ENCODE measurements around the gene MAPRE2.

Gene MAPRE2

DNA sequence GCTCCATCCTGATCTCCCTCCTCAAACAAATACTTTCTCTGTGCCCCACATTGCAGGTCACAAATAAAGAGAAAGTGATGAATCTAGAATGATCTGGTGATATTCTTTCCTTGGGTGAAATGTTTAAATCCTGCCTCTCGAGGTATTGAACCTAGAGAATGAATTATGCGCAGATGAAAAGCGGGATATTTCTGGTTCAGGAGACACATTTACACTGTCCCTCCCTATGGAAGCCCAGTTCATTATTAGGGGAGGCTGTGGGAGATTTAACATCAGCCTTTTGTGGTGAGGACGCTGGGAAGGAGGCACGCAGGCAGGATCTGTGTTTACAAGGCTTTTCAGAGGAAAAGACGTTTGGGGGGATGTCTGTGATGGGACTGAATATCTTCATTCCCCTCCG, 20.6 kb downstream of the MAPRE2 start:
- DNase-seq (ENCODE audit: low read depth, low spot score): no peak

GRCh38 chr18:35062408-35062807, 21.2 kb downstream of the MAPRE2 start:
- no peak for DNase-seq (ENCODE audit: low read depth, low spot score)

GRCh38 chr18:35063875-35064690, 22.9 kb downstream of the MAPRE2 start:
- DNase-seq (ENCODE audit: low read depth, low spot score): no peak

- DNase-seq (ENCODE audit: low read depth, low spot score): no peak
These were observed 26.2 kb downstream of the MAPRE2 start for GRCh38 chr18:35067454-35067853.

DNA sequence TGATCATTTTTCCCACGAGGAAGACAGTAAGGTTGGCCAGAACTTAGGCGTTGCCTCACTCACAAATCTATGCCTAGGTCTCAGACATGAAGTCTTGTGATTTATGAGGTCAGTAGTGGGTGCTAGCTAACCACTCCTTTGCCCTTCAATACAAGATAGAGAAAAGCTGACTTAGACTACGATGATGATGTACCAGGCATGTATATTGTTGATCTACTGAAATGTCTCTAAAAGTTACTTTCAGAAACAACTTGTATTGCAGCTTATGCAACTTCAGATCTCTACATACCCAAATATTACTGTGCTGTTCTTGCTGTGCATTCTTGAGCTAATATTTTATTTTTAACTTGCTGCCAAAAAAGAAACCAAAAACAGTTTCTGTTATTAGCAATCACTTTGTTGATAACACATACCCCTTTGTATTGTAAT, 30.6 kb downstream of the MAPRE2 start:
- no peak for DNase-seq (ENCODE audit: low read depth, low spot score)

DNA sequence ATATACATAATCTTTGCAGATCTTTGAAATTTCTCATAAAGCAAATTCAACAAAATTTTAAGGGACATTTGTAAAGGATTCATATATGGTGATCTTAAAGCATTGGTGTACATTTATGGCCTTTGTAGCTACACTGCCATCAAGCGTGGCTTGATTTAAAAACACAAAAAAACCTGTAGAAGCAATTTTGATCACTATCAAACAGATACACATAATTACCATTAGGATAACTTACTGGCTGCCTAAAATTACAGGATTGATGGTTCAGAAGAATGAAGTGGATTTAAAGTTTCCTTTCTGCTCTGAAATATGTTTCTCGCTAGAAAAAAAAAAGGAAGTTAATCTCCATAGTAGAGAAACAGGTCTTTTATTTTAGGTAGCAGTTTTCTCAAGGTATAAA, 31.4 kb downstream of the MAPRE2 start:
- DNase-seq (ENCODE audit: low read depth, low spot score): no peak

DNA sequence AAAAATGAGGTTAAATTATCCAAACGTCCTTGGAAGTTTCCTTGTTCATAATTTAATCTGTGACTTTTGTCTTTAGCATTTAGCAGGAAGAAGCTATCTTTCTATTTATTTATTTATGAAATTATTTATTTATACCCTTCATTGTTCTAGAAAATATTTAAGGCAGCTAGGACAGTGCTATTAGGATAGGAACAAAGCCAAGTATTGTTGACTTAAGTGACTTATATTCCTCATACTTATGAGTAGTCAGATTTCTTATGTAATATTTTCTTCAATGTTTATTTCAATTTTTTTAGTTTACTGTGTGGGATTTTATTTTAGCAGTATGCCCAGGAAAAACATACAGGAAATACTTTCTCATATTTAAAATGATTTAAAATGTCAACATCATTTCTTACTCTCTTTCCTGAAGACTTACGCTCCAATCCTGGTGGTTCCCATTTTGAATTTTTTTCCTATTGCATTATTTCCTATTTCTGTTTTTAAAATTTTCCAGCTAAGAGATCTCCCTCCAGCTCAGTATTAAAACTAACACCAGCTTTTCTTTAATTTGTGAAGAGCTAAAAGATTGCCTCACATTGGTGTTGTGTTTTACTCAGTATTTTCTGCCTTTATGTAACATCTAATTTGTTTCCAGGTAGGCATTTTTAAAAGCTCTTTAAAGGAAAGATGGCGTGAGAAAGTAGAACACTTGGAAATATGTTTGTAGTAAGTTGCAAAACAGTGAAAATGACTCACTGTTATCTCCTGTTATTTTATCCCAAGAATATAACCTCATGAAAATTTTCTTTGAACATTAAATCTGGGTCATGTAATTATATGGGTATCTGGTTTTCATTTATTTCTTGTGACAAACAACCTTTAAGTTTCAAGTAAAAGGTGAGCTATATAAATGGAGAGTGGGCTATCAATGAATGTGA, 32.2 kb downstream of the MAPRE2 start:
- DNase-seq (ENCODE audit: low read depth, low spot score): no peak

- no peak for DNase-seq (ENCODE audit: low read depth, low spot score)
These were observed 33.4 kb downstream of the MAPRE2 start for GRCh38 chr18:35074581-35074980.

DNA sequence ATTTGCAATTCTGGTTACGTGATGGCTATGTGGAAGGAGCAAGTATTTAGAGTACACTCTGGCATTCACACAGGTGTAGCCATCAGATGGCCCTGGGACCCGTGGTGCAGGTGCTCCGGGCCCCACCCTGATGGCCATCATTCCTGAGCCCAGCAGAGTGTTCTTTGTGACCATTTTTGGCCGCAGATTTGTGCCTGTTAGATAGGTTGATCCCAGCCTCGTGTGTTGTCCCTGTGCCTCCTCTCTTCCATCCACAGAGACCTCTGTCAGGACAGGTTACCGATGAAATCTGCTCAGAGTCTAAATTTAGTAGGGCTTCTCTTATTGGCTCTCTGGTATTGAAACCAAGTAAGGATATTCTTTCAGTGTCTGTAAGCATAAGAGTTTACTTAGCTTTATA, 33.9 kb downstream of the MAPRE2 start:
- no peak for DNase-seq (ENCODE audit: low read depth, low spot score)

GRCh38 chr18:35076135-35076924, 35.1 kb downstream of the MAPRE2 start:
- no peak for DNase-seq (ENCODE audit: low read depth, low spot score)

GRCh38 chr18:35077937-35078336, 36.7 kb downstream of the MAPRE2 start:
- DNase-seq (ENCODE audit: low read depth, low spot score): no peak

- DNase-seq (ENCODE audit: low read depth, low spot score): no peak
These were observed 38.8 kb downstream of the MAPRE2 start for GRCh38 chr18:35080058-35080457.

DNA sequence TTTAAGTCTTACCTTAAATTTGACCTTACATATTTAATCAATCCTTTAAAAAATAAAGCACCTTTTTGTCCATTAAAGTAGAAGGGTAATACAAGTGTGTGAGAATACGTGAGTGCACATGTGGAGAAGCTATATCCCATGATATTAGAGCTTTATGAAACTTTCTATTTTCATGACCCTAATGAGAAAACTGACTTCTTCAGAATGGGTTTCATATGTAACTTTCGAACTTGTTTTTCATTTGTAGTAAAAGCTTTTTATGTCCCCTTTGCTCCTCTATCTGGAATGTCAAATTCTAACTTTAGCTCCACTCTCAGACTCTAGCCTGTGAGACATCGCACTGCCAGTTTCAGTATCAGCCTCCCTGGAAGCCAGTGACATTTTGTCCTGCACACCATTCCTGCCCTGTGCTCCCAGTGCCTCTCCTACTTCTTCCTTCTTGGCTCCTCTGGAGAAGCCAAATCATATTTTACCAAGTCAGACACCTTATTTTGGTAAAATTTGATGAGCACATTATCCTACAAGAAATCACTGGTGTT, 42.0 kb downstream of the MAPRE2 start:
- DNase-seq (ENCODE audit: low read depth, low spot score): no peak

GRCh38 chr18:35084494-35085449, 43.6 kb downstream of the MAPRE2 start:
- DNase-seq (ENCODE audit: low read depth, low spot score): no peak

GRCh38 chr18:35085450-35086380, 44.5 kb downstream of the MAPRE2 start:
- DNase-seq (ENCODE audit: low read depth, low spot score): no peak

- DNase-seq (ENCODE audit: low read depth, low spot score): no peak
These were observed 45.5 kb downstream of the MAPRE2 start for GRCh38 chr18:35086704-35087103.

DNA sequence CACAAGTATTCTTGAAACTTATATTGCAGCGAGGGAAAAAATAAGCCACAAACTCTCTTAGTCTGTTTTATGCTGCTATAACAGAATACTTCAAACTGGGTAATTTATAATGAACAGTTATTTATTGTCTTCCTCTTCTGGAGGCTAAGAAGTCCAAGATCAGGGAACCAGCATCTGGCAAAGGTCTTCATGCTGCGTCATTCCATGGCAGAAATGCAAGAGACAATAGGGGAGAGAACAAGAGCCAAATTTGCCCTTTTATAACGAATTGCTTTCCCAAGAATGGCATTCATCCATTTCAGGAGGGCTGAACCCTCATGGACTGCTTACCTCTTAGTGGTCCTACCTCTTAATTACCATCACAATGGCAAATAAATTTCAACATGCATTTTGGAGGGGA, 46.5 kb downstream of the MAPRE2 start:
- DNase-seq (ENCODE audit: low read depth, low spot score): no peak

DNA sequence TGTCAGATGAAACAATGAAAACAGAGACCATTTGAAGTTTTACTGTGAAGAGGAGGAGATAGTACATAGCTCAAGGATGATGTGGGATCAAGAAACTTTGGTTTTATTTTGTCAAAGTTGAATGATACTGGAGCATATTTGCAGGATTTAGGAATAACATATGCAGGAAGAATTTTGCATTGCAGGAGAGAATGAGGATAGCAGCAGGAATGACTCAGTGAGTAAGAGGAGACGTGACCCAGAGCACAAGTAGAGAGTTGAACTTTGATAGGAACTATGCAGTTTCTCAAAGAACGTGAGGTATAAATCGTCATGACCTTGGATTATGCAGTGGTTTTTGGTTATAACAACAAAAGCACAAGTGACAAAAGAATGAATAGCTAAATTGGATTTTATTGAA, 47.7 kb downstream of the MAPRE2 start:
- no peak for DNase-seq (ENCODE audit: low read depth, low spot score)

GRCh38 chr18:35089382-35089781, 48.2 kb downstream of the MAPRE2 start:
- no peak for DNase-seq (ENCODE audit: low read depth, low spot score)

Measured in activated naive CD8-positive, alpha-beta T cell treated with anti-CD3 and anti-CD28 coated beads, Interleukin-2, amount 50 U/mL, for 16 hours (primary cell).